ENCODE measurements around the gene DHDDS.

- no peak for TF ChIP-seq CBX5 (CRISPR knock-in tag; IDR thresholded peaks at IDR 0.05; ENCODE audit: borderline replicate concordance)
- TF ChIP-seq, protein P1, sequence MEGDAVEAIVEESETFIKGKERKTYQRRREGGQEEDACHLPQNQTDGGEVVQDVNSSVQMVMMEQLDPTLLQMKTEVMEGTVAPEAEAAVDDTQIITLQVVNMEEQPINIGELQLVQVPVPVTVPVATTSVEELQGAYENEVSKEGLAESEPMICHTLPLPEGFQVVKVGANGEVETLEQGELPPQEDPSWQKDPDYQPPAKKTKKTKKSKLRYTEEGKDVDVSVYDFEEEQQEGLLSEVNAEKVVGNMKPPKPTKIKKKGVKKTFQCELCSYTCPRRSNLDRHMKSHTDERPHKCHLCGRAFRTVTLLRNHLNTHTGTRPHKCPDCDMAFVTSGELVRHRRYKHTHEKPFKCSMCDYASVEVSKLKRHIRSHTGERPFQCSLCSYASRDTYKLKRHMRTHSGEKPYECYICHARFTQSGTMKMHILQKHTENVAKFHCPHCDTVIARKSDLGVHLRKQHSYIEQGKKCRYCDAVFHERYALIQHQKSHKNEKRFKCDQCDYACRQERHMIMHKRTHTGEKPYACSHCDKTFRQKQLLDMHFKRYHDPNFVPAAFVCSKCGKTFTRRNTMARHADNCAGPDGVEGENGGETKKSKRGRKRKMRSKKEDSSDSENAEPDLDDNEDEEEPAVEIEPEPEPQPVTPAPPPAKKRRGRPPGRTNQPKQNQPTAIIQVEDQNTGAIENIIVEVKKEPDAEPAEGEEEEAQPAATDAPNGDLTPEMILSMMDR (CRISPR knock-in tag; IDR thresholded peaks at IDR 0.05): no peak
- no peak for TF ChIP-seq ATM (IDR thresholded peaks at IDR 0.05; ENCODE audit: borderline replicate concordance)
- no peak for TF ChIP-seq ZNF263 (CRISPR knock-in tag; IDR thresholded peaks at IDR 0.05)
These were observed 37.4 kb downstream of the DHDDS start for GRCh38 chr1:26469558-26469957.
